Activated CD4-positive, alpha-beta T cell treated with anti-CD3 and anti-CD28 coated beads, Interleukin-10, Interleukin-2, amounts not matched to agents 100 ng/mL and 50 ng/mL, durations not matched to agents 16 hours and 8 hours (primary cell): ENCODE measurements around the gene HMGCS2.

Source experiments
- DNase-seq: peaks from one replicate; pipeline ENCODE4 v3.0.0-alpha.2; 2020

The HMGCS2 gene

GRCh38 chr1:119748040-119748439, 20.7 kb downstream of the HMGCS2 start:
- no peak for DNase-seq

GRCh38 chr1:119747451-119747850, 21.3 kb downstream of the HMGCS2 start:
- no peak for DNase-seq

- DNase-seq = no peak
Measured at GRCh38 chr1:119745034-119745433, 23.7 kb downstream of the HMGCS2 start.

GRCh38 chr1:119744598-119744942, 24.1 kb downstream of the HMGCS2 start:
- no peak for DNase-seq

DNA sequence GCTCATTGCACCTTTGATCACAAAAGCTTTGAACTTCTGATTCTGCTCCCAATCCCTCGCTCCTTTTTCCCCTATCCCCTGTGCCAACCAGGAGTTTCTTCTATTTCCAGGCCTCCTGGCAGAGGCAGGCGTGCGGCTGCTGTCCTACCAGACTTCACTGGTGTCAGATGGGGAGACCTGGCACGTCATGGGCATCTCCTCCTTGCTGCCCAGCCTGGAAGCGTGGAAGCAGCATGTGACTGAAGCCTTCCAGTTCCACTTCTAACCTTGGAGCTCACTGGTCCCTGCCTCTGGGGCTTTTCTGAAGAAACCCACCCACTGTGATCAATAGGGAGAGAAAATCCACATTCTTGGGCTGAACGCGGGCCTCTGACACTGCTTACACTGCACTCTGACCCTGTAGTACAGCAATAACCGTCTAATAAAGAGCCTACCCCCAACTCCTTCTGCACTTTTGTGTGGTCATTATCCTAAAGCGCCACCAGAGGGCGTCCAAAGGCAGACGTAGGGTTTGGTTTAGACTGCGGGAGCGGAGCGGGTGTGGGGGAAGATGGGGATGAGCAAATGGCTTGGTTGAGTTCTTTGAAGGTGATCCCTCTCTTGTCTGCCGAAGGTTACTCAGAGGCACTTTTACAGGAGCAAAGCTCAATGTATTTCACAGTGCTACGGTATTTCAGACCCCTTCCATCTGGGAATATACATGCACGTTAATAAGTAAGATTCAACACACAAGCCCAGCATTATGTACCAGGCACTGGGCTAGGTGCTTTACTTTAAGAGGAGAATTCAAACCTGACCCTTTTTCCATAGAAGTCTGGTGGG, 24.7 kb downstream of the HMGCS2 start:
- DNase-seq = peak; percentile 65

GRCh38 chr1:119743308-119743707, 25.4 kb downstream of the HMGCS2 start:
- no peak for DNase-seq

DNA sequence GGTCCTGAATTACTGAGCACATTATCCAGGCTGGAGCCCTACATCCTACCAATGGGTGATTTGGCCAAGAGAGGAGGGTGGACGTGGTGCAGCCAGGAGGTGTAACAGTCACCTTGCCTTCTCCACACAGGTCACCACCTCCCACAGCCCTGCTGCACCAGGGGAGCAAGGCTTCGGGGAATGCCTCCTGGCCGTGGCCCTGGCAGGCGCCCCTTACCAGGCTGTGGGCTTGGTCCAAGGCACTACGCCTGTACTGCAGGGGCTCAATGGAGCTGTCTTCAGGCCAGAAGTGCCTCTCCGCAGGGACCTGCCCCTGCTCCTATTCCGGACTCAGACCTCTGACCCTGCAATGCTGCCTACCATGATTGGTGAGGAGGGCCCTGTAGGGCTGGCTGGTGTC, 26.0 kb downstream of the HMGCS2 start:
- no peak for DNase-seq

- DNase-seq = no peak
Measured at GRCh38 chr1:119742202-119742601, 26.5 kb downstream of the HMGCS2 start.

GRCh38 chr1:119740896-119741780, 27.6 kb downstream of the HMGCS2 start:
- no peak for DNase-seq

- DNase-seq = no peak
Measured at GRCh38 chr1:119740261-119740660, 28.4 kb downstream of the HMGCS2 start.

DNA sequence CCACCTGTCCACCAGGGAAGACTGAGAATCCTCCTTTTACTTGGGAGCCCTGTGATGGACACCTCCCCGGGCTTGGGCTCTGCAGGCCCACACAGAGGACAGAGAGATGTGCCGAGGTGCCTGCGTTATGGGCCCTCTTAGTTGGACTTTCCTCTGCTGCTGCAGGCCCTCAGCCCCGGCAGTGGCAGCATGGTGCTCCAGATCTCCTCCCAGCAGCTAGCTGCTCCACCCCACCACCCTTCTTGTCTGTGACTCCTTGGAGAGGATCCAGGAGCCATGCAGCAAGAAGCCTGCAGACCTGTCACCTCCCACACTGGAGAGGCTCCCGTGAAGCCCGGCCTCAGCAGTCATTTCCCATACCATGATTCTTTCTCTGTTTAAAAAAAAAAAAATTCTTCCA, 29.6 kb downstream of the HMGCS2 start:
- DNase-seq = no peak

GRCh38 chr1:119738100-119738720, 30.5 kb downstream of the HMGCS2 start:
- DNase-seq = no peak

GRCh38 chr1:119737040-119737682, 31.5 kb downstream of the HMGCS2 start:
- DNase-seq = no peak

DNA sequence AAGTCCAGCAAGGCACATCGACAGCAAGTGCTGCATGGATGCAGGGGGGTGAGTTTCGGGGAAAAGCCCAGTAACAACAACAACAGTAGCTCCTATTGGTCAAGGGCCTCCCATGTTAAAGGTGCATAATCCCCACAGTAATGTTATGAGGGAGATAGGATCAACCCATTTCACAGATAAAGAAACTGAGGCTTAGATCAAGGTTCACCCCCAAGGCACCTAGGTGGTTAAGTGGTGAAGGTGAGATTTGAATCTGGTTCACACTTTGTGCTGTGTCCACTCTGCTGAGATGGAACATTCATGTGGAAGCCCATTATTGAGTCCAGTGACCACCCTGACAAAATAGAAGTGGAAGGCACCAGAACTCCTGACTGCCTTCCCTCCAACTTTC, 32.1 kb downstream of the HMGCS2 start:
- DNase-seq = no peak

DNA sequence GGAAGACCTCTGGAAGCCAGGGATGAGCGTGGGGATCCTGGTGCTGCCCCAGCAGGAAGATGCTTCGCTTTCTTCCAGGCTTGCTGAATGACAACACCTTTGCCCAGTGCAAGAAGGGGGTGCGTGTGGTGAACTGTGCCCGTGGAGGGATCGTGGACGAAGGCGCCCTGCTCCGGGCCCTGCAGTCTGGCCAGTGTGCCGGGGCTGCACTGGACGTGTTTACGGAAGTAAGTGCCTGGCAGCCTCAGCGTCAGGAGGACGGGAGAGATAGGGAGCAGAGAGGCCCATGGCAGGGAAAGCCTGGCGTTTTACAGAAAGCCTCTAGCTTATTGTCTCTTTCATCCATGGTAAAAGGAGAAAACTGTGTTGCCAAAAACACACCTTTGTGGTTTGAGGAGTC, 33.5 kb downstream of the HMGCS2 start:
- no peak for DNase-seq

GRCh38 chr1:119733754-119734153, 35.0 kb downstream of the HMGCS2 start:
- DNase-seq = no peak

GRCh38 chr1:119732465-119733168, 36.1 kb downstream of the HMGCS2 start:
- DNase-seq = no peak

DNA sequence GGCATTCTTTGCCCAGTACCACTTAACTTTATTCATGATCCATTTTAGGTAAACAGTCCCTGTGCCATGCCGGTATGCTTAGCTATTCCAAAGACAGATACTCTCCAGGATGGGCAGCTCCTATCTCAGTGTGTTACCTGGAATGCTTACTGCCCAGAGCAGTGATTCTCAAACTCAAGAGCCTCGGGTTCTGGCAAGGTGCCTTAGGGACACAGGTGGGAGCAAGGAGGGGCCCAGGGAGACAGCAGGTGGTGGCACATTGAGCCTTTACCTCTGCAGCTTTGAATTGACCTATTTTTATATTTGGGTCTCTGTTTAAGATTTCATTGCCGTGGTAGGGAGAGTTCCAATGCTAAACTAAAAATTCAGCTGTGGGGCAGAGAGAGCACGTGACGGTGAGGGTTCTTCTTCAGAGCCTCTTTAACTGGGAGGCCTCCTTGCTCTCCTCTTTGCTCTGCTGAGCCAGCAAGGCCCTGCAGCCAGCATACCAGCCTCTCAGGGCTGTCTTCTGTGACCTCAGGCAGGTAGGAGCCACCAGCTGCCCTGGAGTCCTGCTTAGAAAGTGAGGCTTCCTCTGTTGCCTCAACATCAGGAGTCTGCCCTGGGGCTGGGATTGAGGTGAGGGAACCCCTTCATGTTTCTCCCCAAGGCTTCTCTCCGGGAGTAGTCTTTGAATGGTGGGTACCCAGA, 36.8 kb downstream of the HMGCS2 start:
- DNase-seq = no peak

DNA sequence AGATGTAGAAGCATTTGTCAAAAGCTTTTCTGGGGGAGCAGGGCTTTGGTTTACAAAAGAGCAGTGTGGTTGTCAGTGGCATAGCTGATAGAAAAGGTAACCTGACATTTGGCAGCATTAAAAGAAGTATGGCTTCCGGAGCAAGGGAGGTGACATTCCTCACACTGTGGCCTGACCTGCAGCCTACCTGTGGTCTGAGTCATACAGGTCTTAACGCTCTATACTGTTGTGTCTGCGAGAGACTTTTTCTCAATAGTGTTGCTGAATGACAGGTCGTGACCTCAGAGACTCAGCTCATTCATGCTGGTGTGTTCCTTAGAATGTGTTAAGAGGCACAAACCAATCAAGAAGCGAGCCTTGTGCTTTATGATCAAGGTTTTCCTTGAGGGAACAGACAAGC, 37.6 kb downstream of the HMGCS2 start:
- DNase-seq = no peak

DNA sequence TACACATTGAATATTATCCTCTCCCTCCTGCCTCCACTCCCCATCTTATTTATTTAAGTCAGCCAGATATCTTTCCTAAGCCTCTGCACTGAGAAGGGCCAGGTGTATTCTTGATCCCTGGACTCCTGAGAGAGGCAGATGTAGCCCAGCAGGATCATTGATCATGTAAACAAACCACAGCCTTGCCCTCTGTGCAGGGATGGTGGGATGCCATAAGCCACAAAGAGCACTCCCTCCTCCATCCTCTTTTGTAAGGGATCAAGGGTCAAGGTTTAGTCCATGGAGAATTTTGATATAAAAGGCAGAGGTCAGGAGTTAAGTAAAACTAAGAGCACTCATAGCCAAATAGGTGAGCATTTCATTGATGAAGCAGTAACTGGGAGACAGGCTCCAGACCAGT, 39.7 kb downstream of the HMGCS2 start:
- DNase-seq = no peak

GRCh38 chr1:119727991-119728390, 40.7 kb downstream of the HMGCS2 start:
- no peak for DNase-seq

GRCh38 chr1:119725626-119726025, 43.1 kb downstream of the HMGCS2 start:
- DNase-seq = no peak
